ENCODE data around the gene KIF12.
"Not testable (repeated sequence)": the region's sequence is repeated elsewhere in the genome, so short reads cannot be mapped to it uniquely, and the experiment has no call there.

The KIF12 gene

GRCh38 chr9:114130141-114130540 lies 31.0 kb upstream of the KIF12 start:
- TF ChIP-seq ZNF274 (IDR thresholded peaks at IDR 0.05; ENCODE audit: low read depth, low read length), result no peak
- no peak overlapping the region for H3K4me3 ChIP-seq (ENCODE audit: low read length)

DNA sequence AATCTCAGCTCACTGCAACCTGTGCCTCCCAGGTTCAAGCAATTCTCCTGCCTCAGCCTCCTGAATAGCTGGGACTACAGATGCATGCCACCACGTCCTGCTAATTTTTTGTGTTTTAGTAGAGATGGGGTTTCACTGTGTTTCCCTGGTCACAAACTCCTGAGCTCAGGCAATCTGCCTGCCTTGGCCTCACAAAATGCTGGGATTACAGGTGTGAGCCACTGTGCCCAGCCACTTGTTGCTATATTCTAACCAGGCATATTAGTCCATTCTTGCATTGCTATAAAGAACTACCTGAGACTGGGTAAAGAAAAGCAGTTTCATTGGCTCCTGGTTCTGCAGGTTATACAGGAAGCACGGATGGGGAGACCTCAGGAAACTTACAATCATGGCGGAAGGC lies 29.7 kb upstream of the KIF12 start:
- not testable (repeated sequence) for H3K4me3 ChIP-seq (ENCODE audit: low read length)

DNA sequence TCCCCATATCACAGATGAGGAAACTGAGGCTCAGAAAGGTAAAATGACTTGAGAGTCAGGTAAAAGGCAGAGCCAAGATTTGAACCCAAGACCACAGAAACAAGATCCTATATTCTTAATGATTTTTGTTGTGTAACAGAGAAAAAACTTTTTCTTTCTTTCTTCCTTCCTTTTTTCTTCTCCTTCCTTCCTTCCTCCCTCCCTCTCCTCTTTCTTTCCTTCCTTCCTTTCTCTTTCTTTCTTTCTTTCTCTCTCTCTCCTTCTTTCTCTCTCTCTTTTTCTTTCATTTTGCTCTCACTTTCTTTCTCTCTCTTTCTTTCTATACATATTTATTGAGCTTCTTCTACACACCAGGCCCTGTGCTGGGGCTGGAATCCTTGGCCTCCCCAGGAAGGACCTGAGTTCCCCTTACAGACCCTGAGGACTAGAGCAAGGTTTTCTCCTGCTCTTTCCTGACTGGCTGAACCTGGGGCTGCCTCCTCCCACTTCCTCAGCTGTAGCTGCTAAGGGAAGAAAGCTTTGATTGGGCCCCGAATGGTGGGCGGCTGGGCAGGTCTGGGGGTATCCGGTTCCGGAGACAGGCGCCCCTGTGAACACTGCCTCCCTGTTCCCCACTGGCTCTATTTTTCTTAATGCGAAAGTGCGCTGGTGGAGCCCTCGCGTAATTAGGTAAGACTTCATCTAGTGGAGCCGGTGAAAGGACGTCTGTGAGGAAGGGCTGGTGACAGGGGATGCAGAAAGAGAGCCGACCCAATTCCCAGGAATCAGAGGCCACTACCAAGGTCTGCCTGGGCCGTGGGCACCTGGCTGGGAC lies 27.4 kb upstream of the KIF12 start:
- TF ChIP-seq ZNF274 (IDR thresholded peaks at IDR 0.05; ENCODE audit: low read depth, low read length), result no peak
- no peak overlapping the region for H3K4me3 ChIP-seq (ENCODE audit: low read length)

GRCh38 chr9:114125476-114126013 lies 26.5 kb upstream of the KIF12 start:
- no peak overlapping the region for H3K4me3 ChIP-seq (ENCODE audit: low read length)
- no peak for TF ChIP-seq ZNF274 (IDR thresholded peaks at IDR 0.05; ENCODE audit: low read depth, low read length)

GRCh38 chr9:114124666-114125475 lies 25.8 kb upstream of the KIF12 start:
- TF ChIP-seq ZNF274 (IDR thresholded peaks at IDR 0.05; ENCODE audit: low read depth, low read length), result no peak
- no peak overlapping the region for H3K4me3 ChIP-seq (ENCODE audit: low read length)

- no peak for TF ChIP-seq ZNF274 (IDR thresholded peaks at IDR 0.05; ENCODE audit: low read depth, low read length)
- H3K4me3 ChIP-seq (ENCODE audit: low read length), result no peak overlapping the region
These were observed 25.0 kb upstream of the KIF12 start for GRCh38 chr9:114124138-114124537.

GRCh38 chr9:114123031-114123977 lies 24.2 kb upstream of the KIF12 start:
- H3K4me3 ChIP-seq (ENCODE audit: low read length), result no peak overlapping the region
- no peak for TF ChIP-seq ZNF274 (IDR thresholded peaks at IDR 0.05; ENCODE audit: low read depth, low read length)

GRCh38 chr9:114122136-114123027 lies 23.3 kb upstream of the KIF12 start:
- TF ChIP-seq ZNF274 (IDR thresholded peaks at IDR 0.05; ENCODE audit: low read depth, low read length), result no peak
- H3K4me3 ChIP-seq (ENCODE audit: low read length), result no peak overlapping the region

DNA sequence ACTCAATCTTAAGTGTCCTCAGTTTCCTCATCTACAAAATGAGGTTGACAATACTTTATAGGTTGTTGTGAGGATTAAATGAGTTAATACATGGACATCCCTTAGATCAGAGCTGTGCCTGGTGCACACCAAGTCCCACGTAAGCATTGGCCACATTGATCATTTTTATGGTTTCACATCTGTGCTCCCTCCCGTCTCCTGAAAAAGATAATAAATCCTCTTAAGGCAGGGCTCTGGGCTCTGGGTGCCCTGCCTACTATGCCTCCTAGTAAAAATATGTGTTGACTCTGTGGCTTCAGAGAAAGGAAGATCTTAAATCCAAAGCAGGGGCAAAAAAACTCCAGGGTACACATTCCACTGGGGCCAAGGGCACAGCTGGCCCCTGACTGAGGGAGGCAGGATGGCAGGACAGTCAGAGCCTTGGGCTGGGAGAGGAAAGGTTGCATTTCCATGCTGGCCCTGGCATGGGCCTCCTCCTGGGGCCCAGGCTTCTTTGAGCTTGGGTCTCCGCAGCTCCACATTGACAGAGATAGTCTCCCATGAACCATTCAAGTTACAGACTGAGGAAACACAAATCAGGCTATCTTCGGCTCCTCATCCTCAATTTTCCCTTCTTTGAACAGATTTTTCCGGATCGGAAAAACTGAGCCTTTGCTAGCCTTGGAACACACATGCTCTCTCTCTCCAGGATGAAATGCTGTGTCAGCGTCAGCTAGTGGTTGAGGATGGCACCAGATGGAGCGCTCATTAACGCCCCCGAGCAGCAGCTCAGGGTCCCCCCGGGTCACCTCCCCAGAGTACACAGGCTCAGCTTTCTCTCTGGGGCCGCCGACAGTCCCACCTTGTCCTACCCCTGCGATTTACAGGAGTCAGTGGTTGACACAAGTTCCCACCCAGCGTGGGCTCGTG lies 22.4 kb upstream of the KIF12 start:
- no peak for TF ChIP-seq ZNF274 (IDR thresholded peaks at IDR 0.05; ENCODE audit: low read depth, low read length)

DNA sequence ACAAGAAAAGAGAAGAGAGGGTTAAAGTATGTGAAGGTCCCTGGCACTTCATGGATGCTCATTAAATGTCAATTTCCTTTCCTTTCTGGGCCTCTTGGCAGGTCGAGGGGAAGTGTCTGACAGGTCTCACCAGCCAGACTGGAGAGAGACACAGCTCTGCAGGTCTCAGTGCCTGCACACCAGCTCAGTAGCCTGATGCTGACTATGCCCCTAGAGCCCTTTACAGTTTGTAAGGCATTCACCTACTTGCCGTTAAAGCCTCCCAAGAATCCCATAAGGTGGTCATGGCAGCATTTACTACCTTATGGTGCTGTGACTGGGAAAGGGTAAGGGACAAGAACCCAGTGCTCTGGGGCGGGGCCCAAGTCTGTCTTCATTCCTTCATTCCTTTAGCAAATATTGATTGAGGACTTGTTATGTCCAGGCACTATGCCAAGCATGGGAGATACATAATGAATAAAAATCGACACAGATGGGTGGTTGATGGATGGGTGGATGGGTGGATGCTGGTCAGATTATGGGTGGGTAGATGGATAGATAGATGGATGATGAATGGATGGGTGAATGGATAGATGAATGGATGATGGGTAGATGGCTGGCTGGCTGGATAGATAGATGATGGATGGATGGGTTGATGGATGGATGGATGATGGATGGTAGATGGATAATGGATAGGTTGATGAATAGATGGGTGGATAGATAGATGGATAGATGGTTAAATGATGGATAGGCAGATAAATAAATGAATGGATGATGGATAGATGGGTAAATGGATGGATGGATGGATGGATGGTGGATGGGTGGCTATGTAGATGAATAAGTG lies 21.3 kb upstream of the KIF12 start:
- no peak for TF ChIP-seq ZNF274 (IDR thresholded peaks at IDR 0.05; ENCODE audit: low read depth, low read length)
- no peak overlapping the region for H3K4me3 ChIP-seq (ENCODE audit: low read length)

More for the DNA sequence above, 22.4 kb upstream of the KIF12 start:
- H3K4me3 ChIP-seq (ENCODE audit: low read length), result no peak overlapping the region

Data from GM08714 (cell line).